MM.1S (cell line): ENCODE data around the gene FBXO42.

Experiments used
- DNase-seq: peaks from one replicate; pipeline ENCODE4 v3.0.0-alpha.2; 2015
- H2AFZ ChIP-seq: fragments of 300-600 bp; sonication (generic); 2 replicates; pipeline ENCODE4 v1.6.0; 2016; ENCODE audit warnings: antibody characterized with exemption, low read length
- H3F3A ChIP-seq: fragments of 300-600 bp; sonication (generic); 2 replicates; pipeline ENCODE4 v1.6.1; 2016; ENCODE audit warnings: mild to moderate bottlenecking, antibody characterized with exemption, low read length, moderate library complexity, mixed read lengths; ENCODE audit not compliant: insufficient read depth
- H3K27ac ChIP-seq: fragments of 300-600 bp; sonication (generic); 2 replicates; pipeline ENCODE4 v1.5.1; 2016; ENCODE audit warnings: mild to moderate bottlenecking, low read length
- H3K27me3 ChIP-seq: fragments of 300-600 bp; sonication (generic); replicated peaks from 2 replicates; pipeline ENCODE4 v1.6.0; 2016; ENCODE audit warnings: low read length; ENCODE audit not compliant: insufficient read depth
- H3K36me3 ChIP-seq: fragments of 300-600 bp; sonication (generic); replicated peaks from 2 replicates; pipeline ENCODE4 v1.6.1; 2016; ENCODE audit warnings: mild to moderate bottlenecking, low read length, mixed read lengths; ENCODE audit not compliant: insufficient read depth
- H3K4me1 ChIP-seq: fragments of 300-600 bp; sonication (generic); 2 replicates; pipeline ENCODE4 v1.6.1; 2016; ENCODE audit warnings: low read length, mixed read lengths
- H3K4me2 ChIP-seq: fragments of 300-600 bp; sonication (generic); 2 replicates; pipeline ENCODE4 v1.6.0; 2016; ENCODE audit warnings: low read depth, low read length
- H3K4me3 ChIP-seq: fragments of 300-600 bp; sonication (generic); 2 replicates; pipeline ENCODE4 v1.5.1; 2016; ENCODE audit warnings: low read length, mixed read lengths
- H3K79me2 ChIP-seq: fragments of 300-600 bp; sonication (generic); 2 replicates; pipeline ENCODE4 v1.6.1; 2016; ENCODE audit warnings: mixed run types, low read length, mixed read lengths
- H3K9ac ChIP-seq: fragments of 300-600 bp; sonication (generic); 2 replicates; pipeline ENCODE4 v1.6.1; 2016; ENCODE audit warnings: low read length, mixed read lengths
- H3K9me2 ChIP-seq: fragments of 300-600 bp; sonication (generic); replicated peaks from 2 replicates; pipeline ENCODE4 v1.6.1; 2016; ENCODE audit warnings: mild to moderate bottlenecking, low read length, mixed read lengths; ENCODE audit not compliant: insufficient read depth
- H3K9me3 ChIP-seq: fragments of 300-600 bp; sonication (generic); replicated peaks from 2 replicates; pipeline ENCODE4 v1.6.1; 2016; ENCODE audit warnings: mild to moderate bottlenecking, low read length, mixed read lengths; ENCODE audit not compliant: insufficient read depth
- H4K20me1 ChIP-seq: fragments of 300-600 bp; sonication (generic); 2 replicates; pipeline ENCODE4 v1.6.1; 2016; ENCODE audit warnings: mild to moderate bottlenecking, low read length, moderate library complexity, mixed read lengths; ENCODE audit not compliant: insufficient read depth
- CTCF ChIP-seq: fragments of 300-600 bp; sonication (generic); IDR thresholded peaks from 2 replicates; pipeline ENCODE4 v1.5.1; 2016; ENCODE audit warnings: antibody characterized with exemption, low read length, mixed read lengths
- EZH2 ChIP-seq: fragments of 300-600 bp; sonication (generic); optimal IDR thresholded peaks from 2 replicates; pipeline ENCODE3; 2017; ENCODE audit warnings: low read depth, mild to moderate bottlenecking, antibody characterized with exemption, low read length, mixed read lengths
- EZH2phosphoT487 ChIP-seq: fragments of 300-600 bp; sonication (generic); IDR thresholded peaks from 2 replicates; pipeline ENCODE4 v1.6.1; 2018; ENCODE audit warnings: antibody characterized with exemption, low read length

The FBXO42 gene

GRCh38 chr1:16375521-16376340 lies 23.5 kb upstream of the FBXO42 start:
- H3K9me2 ChIP-seq, result no peaks in the 10 kb centered on the region
- TF ChIP-seq EZH2phosphoT487, result no peak
- no peak for TF ChIP-seq EZH2
- TF ChIP-seq CTCF, result no peak
- no peaks in the 10 kb centered on the region for H3K27me3 ChIP-seq
- no peaks in the 10 kb centered on the region for H3K4me1 ChIP-seq
- H2AFZ ChIP-seq, result no peak overlapping the region
- no peaks in the 10 kb centered on the region for H3K36me3 ChIP-seq
- H3K4me2 ChIP-seq, result no peak overlapping the region
- peaks cover 100% of the 10 kb centered on the region for H3K79me2 ChIP-seq
- H3K9ac ChIP-seq, result no peak overlapping the region
- no peak overlapping the region for H3K27ac ChIP-seq
- no peak overlapping the region for H3K4me3 ChIP-seq
- no peak for DNase-seq
- no peaks in the 10 kb centered on the region for H3K9me3 ChIP-seq
- peaks cover 81% of the 10 kb centered on the region for H4K20me1 ChIP-seq
- no peaks in the 10 kb centered on the region for H3F3A ChIP-seq

GRCh38 chr1:16374266-16374665 lies 22.0 kb upstream of the FBXO42 start:
- Histone ChIP-seq H3K4me2 (no peak overlapping the region), H3K9ac (no peak overlapping the region), H3K36me3 (no peaks in the 10 kb centered on the region), H2AFZ (no peak overlapping the region), H4K20me1 (peaks cover 76% of the 10 kb centered on the region), H3K27me3 (no peaks in the 10 kb centered on the region), H3K4me3 (no peak overlapping the region), H3K79me2 (peaks cover 100% of the 10 kb centered on the region), H3K4me1 (peaks cover under 1% of the 10 kb centered on the region; the same call in 1 of the 2 replicates), H3K9me2 (no peaks in the 10 kb centered on the region), H3K9me3 (no peaks in the 10 kb centered on the region), H3F3A (no peaks in the 10 kb centered on the region), H3K27ac (no peak overlapping the region)
- TF ChIP-seq CTCF (no peak), EZH2phosphoT487 (no peak)
- no peak for DNase-seq

- Histone ChIP-seq H3K79me2 (peaks cover 100% of the 10 kb centered on the region), H3K4me1 (peaks cover 6% of the 10 kb centered on the region; the same call in 1 of the 2 replicates), H3K27ac (no peak overlapping the region), H3K9me3 (no peaks in the 10 kb centered on the region), H3K9me2 (no peaks in the 10 kb centered on the region), H3K36me3 (no peaks in the 10 kb centered on the region), H4K20me1 (peaks cover 65% of the 10 kb centered on the region), H2AFZ (no peak overlapping the region), H3K9ac (no peak overlapping the region), H3K4me3 (no peak overlapping the region), H3K27me3 (no peaks in the 10 kb centered on the region), H3K4me2 (no peak overlapping the region), H3F3A (peaks cover 8% of the 10 kb centered on the region)
- no peak for TF ChIP-seq EZH2
- no peak for TF ChIP-seq CTCF
- no peak for TF ChIP-seq EZH2phosphoT487
- no peak for DNase-seq
Observed at GRCh38 chr1:16372535-16373285, 20.4 kb upstream of the FBXO42 start.
